ENCODE data around the gene CDKL1.

DNA sequence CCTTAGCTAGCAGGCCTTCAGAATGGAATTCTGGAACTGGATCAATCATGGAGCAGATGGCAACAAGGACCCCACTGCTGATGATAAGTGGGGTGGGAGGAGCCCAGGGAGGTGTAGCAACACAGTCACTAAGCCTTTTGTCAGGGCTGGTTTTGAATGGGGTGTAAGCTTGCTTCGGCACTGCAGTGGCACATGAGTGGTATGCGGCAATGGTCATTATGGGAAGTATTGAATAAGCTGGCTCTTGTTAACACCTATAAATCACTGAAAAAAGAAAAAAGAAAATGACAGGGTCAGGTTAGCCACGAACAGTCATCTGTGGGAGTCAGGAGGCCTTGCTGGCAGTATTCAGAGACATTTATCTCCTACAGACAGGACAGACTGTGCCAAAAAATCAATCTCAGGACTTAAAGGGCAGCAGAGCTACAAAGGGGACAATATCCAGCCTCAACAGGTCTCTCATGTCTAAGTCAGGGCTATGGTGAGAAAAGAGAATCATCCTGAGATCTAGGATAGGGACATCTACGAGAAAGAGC is 19.1 kb downstream of the CDKL1 start:
- TF ChIP-seq, protein P1, sequence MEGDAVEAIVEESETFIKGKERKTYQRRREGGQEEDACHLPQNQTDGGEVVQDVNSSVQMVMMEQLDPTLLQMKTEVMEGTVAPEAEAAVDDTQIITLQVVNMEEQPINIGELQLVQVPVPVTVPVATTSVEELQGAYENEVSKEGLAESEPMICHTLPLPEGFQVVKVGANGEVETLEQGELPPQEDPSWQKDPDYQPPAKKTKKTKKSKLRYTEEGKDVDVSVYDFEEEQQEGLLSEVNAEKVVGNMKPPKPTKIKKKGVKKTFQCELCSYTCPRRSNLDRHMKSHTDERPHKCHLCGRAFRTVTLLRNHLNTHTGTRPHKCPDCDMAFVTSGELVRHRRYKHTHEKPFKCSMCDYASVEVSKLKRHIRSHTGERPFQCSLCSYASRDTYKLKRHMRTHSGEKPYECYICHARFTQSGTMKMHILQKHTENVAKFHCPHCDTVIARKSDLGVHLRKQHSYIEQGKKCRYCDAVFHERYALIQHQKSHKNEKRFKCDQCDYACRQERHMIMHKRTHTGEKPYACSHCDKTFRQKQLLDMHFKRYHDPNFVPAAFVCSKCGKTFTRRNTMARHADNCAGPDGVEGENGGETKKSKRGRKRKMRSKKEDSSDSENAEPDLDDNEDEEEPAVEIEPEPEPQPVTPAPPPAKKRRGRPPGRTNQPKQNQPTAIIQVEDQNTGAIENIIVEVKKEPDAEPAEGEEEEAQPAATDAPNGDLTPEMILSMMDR (IDR thresholded peaks at IDR 0.05; ENCODE audit: poor library complexity), result no peak
- no peak for TF ChIP-seq EZH2 (IDR thresholded peaks at IDR 0.05; ENCODE audit: borderline replicate concordance)
